K562 treated with DMSO at 1 percent for 48 hours (cell line): Measurements from ENCODE around the gene TMEM252. TPM values are rescaled to one million over a fixed set of nuclear protein-coding genes. Genes with fewer than 3 reads are reported as not detected.

Experiments used
- total RNA-seq: library from RNA; unstranded; fragments of 300-600 nt; gene quantifications from 2 replicates; pipeline ENCODE4 v1.2.3, GENCODE V29; 2022; ENCODE audit warnings: low replicate concordance; ENCODE audit errors: extremely low read depth

The TMEM252 gene
- not detected in 2 replicates for total RNA-seq

GRCh38 chr9:68540712-68541535 lies at the start of gene TMEM252:
TMEM252 (minus strand) TSS chr9:68540883; CDS start chr9:68540814, 69 bp downstream.

Other genes starting within 250 kb of the TMEM252 start
- gene FOXD4L3, start 238.0 kb downstream of the TMEM252 start, total RNA-seq, result not detected in 2 replicates
- not detected in 2 replicates for gene PGM5, start 184.3 kb downstream of the TMEM252 start, total RNA-seq
- not detected in 2 replicates for gene PIP5K1B, start 164.4 kb upstream of the TMEM252 start, total RNA-seq